GM12891 (cell line): ENCODE results near the gene POP5.
"Not testable (repeated sequence)": the region's sequence is repeated elsewhere in the genome, so short reads cannot be mapped to it uniquely, and the experiment has no call there.

Experiments
- POLR2A ChIP-seq: IDR thresholded peaks from 2 replicates; pipeline ENCODE4 v1.6.1; 2011; ENCODE audit warnings: low read depth, low read length, control low read depth
- POLR2AphosphoS5 ChIP-seq: IDR thresholded peaks from 2 replicates; pipeline ENCODE4 v1.6.1; 2011; ENCODE audit warnings: low read depth, low read length, control low read depth

DNA sequence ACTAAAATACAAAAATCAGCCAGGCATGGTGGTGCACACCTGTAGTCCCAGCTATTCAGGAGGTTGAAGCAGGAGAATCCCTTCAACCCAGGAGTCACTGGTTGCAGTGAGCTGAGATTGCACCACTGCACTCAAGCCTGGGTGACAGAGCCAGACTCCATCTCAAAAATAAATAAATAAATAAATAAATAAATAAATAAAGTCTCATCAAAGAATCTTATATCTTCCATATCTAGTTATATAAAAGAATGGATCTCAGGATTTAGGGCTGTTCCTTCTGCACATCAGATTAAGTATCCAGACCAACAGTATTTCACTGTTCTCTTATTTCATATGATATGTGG, 50.8 kb downstream of the POP5 start:
- TF ChIP-seq POLR2A, POLR2AphosphoS5: not testable (repeated sequence)
